ENCODE results near the gene TRIM9.

GRCh38 chr14:50964683-50965390, 130.1 kb downstream of the TRIM9 start:
- TF ChIP-seq CTCF (IDR thresholded peaks at IDR 0.05), result no peak
- TF ChIP-seq POLR2A (IDR thresholded peaks at IDR 0.05), result no peak
